Right renal pelvis (tissue), 4 donors: ENCODE data around the gene MFSD11. TPM values are rescaled to one million over a fixed set of nuclear protein-coding genes. Genes with fewer than 3 reads are reported as not detected.
"Not testable (repeated sequence)": the region's sequence is repeated elsewhere in the genome, so short reads cannot be mapped to it uniquely, and the experiment has no call there.

Experiments used
- DNase-seq, 4 donors: peaks; one replicate each; pipeline ENCODE4 v3.0.0-alpha.2; 2013; ENCODE audit warnings: low read depth in 4 of 4, low spot score in 3 of 4, missing footprints in 1 of 4
- polyA plus RNA-seq, 4 donors: library from polyadenylated mRNA; unstranded; fragments of 120-200 nt; gene quantifications; one replicate each; pipeline ENCODE4 v1.2.1, GENCODE V29; 2013; ENCODE audit not compliant: insufficient read length in 4 of 4

The MFSD11 gene
- polyA plus RNA-seq, 4 donors, result 24.4 to 28.3 (median 26.6) TPM

DNA sequence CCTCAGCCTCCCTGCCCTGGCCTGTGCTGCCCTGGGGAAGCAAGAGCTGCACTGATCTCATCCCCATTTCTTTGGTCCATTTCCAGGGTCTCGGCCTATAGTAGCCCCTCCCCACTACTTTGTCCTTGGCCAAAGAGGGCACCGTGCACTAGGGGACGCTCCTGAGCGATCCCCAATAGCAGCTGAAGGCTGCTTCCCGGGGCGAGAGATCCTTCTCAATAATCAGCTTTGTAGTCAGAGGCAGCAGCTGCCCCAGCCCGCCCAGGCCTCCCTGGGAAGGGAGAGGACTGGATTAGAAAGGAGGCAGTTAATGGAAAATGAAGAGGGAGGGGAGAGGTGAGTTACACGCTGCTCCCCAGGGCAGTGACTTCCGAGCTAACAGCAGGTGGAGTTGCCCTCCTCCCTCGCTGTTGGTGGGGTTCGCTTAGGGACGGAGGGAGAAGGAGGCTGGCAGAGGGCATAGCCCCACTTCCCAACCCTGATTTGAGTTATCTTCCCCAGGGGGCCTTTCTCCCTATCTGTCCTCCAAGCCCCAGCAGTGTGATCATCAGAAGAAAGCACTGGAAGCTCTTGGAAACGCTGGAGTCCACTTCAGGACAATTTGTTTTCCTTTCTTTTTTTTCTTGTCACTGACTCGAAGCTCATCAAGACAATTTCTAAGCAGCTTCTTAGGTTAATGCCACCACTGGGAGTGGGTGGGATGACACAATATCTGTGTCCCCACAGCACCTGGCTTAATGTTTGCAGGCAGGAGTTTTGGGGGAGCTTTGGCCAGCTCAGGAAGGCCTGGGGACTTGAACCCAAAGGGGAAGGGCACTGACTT lies 29.7 kb upstream of the MFSD11 start:
- no peak for DNase-seq

DNA sequence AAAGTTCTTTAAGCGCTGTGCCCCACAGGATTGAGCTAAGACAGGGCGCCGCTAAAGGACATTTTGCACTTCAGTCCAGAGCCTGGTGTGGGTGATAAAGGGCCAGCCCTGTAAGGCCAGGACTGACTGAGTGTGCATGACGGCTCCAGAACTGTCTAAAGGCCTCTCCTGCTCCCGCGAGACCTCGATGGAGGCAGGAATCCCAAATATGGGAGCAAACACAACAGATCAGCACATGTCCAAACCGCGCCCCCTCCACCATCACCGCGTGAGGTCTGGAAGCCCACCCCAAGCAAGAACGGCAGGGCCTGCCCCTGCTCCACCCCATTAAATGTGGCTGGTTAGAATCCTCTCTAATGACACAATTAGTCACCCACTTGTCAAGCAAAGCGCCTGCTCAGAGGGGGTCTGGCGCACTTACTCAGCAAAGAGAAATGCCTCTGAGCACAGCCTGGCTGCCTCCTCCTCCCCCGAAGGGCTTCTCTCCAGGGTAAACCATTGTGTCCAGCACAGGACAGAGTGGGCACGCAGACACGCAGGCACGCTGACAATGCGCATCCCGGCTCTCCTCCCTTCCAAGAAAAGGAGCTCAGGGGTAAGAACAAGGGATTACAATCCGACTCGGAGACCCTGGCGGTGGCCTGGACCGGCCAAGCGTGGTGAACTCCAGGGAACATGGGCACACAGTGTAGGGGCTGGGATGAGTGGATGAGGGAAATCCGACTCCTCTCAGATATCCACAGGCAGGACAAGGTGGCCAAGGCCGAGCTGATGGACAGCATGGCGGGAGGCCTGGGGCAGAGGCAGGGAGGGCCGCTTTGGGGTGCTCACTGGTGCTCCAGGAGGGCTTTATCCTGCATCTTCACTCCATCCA lies 28.6 kb upstream of the MFSD11 start:
- DNase-seq, result peak in 1 of 4 donors; percentile 65

DNA sequence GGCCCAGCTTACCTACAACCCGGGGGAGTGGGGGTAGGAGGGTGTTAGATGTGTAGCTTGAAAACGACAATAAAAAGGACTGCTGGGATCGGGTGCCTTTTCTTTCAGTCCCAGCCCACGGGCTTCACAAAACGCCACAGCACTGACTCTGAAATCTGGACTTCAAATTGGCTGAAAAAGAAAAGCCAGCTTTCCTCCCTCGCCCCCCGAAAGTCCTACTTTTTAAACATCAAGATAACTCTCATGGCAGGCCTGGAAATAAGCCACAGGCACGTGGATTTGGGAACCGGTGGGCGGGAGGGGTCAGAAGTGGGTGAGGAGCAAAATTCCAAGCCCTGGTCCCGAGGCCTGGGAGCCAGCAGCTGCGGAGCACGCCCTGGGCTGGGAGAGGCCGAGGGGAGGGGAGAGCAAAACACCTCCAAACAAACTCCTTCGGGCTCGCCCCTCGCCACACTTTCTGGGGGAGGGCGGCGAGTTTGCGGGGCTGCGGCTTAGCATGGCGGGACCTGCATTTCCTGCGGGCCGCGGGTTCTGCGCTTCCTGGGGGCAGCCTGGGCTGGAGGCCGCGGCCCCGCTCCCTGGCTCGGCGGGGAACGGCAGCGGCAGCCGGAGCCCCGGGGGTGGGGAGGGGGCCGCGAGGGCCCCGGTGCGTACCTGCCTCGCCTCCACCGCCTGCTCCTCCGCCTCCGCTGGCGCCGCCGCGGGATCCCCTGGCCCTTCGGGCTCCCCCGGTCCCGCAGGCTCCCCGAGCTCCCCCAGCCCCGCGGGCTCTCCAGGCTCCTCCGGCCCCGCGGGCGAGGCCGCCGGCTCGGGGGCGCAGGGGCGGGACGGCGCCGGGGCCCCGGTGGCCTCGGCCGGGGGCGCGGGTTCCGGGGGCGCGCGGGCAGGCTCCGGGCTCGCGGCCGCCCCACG lies 27.7 kb upstream of the MFSD11 start:
- DNase-seq, result not testable (repeated sequence)

DNA sequence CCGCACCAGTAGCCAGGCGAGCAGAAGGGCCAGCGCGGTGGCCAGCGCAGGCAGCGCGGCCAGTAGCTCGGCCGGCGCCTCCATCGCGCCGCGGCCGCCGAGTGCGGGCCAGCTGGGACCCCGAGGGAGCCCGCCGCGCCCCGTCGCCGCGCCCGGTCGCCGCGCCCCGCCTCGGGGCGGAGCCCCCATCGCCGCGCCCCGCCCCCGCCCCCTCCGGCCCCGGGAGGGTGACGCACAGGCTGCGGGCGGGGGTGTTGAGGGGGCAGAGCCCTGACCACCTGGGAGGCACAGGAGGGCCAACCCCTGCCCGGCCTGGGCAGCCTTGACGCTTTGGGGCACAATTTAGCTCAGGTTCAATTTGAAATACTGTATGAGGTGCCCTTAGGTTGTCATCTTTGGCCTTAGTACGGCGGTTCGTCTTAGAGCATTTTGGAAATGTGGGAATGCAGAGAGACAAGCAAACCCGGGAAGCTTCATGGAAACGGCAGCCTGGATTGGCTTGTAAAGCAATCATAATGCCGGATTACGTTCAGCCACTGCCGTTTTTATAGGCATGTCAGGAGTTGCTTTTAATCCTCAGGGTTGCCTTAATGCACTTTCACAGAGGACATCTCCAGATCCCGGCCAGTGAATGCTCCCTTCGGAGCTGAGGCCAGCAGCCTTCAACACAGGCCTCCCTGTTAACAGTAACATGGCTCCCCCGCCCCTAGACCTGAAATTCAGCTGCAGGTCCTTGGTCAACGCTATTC lies 26.9 kb upstream of the MFSD11 start, which contains the start of gene MXRA7:
Gene MXRA7, minus strand, starts transcription at position 103 of the 749 bp plus-strand sequence. Its CDS starts 19 bp downstream, at position 84.
- DNase-seq, result no peak

DNA sequence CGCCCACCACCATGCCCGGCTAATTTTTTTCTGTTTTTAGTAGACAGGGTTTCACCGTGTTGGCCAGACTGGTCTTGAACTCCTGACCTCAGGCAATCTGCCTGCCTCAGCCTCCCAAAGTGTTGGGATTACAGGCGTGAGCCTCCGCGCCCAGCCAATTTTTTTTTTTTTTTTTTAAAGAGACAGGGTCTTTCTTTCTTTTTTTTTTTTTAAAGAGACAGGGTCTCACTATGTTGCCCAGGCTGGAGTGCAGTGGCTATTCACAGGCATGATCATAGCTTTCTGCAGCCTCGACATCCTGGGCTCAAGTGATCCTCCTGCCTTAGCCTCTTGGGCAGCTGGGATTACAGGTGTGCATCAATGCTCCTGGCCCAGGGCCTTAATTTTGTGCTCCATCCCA lies 25.6 kb upstream of the MFSD11 start:
- DNase-seq, result not testable (repeated sequence)

DNA sequence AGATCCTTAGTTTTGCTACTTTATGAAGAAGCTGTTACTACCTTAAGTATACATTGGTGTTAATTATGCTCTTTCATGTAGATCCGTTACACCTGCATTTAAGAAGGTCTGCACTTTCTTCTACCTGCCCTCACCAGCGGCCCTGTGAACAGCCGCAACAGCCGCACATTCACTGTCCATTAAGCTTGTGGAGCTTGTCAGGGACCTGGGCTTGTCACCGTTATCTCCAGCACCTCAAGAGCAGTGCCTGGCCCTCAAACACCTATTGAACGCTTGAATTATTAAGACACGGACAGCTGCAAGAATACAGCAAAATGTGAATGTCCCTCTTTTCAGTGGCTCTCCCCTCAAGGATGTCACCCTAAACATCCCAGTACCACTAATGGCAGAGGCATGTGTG lies 24.2 kb upstream of the MFSD11 start:
- no peak for DNase-seq

DNA sequence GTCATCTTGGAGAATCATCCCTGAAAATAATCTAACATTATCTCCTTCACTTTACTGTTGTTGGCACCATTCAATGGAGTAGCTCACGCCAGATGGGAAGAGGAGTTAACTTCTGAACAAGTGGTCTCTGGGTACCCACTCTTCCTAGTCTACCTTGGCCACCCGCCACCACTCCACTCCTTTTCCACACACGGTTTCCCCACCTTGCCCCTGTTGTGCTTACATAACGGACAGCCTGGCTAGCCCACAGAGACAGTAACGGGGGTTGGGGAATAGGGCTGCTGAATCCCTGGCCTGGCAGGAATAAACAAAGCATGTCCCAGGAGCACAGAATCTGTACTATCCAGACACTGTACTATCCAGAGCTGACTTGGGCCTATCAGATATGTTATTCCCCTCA lies 23.6 kb upstream of the MFSD11 start:
- DNase-seq, result no peak

DNA sequence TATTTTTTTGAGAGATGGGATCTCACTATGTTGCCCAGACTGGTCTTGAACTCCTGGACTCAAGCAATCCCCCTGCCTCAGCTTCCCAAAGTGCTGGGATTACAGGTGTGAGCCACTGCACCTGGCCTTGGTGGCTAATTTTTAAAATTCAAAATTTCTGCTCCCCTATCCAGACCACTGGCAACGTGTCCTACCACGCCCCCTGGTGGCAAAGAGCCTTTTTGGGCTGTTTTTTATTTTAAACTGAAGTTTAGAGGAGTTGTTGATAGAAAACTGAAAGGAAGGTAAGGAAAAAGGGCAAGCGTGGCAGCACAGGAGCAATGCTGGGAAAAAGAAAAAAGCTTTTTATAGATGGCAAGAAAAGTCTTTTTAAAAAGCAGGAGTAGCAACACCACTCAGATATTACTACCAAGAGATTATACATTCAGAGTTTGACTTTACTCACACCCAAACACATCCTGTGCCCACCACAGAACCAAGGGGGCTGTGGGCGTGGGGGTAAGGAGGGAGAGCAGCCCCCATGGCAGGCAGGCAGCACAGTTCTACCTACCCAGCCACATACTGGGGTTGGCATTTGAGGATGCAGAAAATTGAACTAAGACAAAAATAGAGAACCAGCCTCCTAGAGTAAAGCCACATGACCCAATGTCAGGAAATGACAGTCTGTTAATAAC lies 23.0 kb upstream of the MFSD11 start:
- no peak for DNase-seq

DNA sequence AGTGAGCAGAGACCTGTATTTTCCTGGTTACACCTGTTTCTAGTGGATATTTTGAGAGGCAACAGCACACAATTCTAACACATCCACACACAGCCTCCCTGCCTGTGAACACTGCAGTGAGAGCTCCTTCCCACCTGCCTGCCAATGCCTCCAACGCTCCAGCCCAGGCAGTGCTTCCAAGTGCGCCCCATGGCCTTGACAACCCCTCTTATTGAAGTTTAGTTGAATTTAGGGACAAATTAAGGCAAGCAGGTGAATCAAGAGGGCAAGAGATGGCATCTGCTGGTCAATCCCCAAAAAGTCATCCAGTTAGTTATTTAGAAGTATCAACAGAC lies 22.5 kb upstream of the MFSD11 start:
- DNase-seq, result no peak

DNA sequence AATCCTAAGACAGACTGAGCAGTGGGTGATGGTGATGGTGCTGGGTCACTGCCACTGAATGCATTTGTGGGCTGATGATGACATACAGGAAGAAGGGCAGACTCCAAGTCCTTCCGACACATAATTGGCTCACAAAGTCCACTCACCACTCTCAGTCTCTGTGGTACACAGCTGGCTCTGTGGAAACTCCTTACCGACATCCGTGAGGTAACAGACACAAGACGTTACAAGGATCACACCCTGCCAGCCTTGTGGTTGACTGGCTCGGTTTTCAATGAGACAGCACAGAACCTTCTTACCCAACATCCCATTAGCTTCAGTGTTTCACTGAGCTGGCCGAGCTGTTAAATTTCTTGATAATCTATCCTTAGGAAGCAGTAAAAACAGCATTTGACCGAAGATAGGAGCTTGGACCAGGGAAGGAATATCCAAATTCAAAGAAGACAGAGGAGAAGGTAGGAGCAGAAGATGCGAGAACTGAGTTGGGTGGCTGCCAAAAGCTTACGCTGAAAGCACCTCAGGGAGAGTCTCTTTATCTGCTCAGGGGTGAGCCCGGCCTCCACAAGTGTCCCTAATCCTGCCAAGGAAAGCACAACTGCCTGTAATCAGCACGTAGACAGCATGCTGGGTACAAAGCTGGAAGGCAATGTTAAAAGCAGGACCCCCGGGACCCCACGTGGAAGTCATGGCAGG lies 21.6 kb upstream of the MFSD11 start:
- DNase-seq, result no peak

DNA sequence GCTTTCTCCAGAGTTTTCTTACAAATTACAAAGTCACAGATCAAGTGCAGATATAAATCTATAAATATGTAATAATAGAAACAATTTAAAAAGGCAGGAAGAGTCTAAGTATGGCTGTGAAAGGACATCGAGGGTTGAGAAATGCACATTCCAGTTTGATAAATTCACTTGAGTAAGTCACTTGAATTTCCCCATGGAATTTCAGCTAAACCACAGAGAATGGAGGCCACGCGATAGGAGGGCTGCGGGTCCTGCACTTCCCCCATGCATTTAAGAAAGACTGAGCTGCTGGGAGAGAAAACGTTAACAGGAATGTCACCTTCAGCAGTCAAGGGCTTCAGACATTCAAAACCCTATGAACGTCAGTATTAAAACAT lies 21.1 kb upstream of the MFSD11 start:
- no peak for DNase-seq

DNA sequence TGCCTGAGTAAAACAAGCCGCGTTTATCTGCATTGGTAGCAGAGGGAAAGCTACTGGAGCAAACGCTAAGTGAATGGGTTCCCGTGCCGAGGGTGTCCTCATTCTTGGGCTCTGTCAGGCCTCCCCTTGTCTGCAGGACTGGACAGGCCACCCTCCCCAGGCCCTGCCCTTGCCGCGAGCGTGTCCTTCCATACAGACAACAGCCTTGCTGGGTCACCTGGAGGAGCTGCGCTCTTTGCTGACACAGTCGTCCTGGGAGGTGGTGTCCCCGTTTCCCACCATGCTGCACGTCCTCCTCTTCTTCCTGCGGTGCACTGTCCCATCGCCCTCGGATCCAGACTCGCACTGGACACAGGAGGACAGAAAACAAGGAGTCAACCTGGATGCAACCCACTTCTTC lies 19.4 kb upstream of the MFSD11 start:
- DNase-seq, result no peak

DNA sequence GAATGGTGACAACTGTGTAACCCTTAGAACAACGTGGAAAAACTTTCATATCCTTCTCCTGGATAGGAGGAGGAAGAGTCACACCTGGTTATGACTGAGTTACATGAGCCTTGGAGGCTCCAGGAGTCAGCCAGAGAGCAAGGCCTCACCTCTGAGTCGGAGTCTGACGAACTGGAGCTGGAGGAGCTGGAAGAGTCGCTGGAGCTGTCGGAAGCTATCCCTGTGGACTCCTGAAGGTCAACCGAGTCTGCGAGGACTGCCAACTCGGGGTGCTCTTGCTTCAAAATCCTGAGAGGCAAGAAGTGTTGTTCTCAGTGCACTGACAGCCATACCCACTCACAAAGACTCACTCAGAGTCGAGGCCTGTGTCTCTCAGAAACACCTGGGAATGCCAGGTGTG lies 17.7 kb upstream of the MFSD11 start:
- no peak for DNase-seq

DNA sequence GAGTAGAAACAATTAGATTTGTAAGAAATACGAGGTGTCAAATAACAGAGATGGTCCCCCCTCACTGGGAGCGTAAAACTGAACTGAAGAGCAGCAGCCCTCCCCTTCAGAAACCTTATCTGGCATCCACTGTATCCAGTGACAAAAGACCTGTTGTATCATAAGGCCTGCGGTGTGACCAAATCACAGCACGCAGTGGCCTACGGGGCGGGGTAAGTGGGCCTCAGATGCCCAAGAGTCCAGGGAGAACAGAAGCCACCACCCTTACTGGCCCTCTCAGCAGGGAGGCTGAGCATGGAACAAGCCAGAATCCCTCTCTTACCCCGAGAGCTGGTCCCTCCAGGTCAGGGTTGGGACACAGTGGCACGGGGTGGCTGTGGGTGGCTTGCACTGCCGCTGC lies 17.0 kb upstream of the MFSD11 start:
- DNase-seq, result no peak

DNA sequence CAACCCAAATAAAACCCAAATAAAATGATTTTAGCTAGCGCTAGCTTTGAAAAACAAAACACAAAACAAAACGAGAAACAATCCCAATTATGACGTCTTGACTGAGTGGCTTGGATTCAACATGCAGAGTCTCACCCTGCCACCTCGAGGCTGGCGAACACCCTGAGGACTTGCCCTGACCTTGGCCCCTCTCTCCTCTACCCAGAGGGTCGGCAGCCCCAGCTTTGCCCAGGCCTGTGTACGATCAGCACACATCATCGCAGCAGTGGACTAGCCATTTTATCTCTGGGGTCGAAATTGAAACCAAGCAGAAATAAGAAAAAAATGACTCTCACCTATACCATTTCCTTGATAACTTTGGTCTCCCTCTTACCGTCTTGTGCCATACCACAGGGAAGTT lies 16.5 kb upstream of the MFSD11 start:
- no peak for DNase-seq

DNA sequence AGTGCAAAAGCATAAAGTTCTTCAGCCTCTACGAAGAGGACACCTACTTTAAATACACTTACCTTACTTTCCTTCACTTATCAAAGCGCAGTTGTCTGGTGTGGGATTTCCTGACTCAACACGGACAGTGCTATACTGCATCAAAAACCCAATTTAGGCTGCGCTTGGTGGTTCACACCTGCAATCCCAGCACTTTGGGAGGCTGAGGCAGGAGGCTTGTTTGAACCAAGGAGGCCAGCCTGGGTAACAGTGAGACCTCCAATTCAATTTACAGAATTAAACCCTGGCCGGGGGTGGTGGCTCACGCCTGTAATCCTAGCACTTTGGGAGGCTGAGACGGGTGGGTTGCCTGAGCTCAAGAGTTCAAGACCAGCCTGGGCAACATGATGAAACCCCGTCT lies 15.6 kb upstream of the MFSD11 start:
- DNase-seq, result no peak

DNA sequence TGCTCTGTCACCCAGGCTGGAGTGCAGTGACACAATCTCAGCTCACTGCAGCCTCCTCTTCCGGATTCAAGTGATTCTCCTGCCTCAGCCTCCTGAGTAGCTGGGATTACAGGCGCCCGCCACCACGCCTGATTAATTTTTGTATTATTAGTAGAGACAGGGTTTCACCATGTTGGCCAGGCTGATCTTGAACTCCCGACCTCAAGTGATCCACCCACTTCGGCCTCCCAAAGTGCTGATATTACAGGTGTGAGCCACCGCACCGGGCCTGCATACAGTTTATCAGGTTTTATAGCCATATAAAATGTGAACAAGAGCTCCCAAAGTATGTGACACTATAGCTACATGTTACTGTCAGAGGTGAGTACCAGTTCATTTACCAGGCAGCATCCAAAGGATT lies 14.9 kb upstream of the MFSD11 start:
- DNase-seq, result not testable (repeated sequence)

DNA sequence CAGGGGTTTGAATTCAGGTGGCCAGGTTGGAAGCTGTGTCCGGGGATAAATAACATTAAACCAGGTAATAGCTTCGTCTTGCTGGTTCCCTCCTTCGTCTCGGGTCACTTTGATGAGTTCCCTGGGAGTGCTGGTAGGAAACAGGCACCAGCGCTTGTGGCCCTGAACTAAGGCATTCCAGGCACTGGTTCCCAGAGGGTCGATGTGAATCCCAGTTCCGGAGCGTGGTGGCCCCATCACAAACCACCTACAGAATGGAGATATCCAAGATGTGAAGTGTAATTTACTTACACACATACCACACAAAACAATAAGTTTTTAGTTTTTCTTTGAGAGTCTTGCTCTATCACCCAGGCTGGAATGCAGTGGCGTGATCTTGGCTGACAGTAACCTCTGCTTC lies 14.1 kb upstream of the MFSD11 start:
- DNase-seq, result no peak
